AG09319 (cell line): Measurements from ENCODE around the gene CACNB2.
"Not testable (repeated sequence)": the region's sequence is repeated elsewhere in the genome, so short reads cannot be mapped to it uniquely, and the experiment has no call there.

Experiments used
- DNase-seq: peaks from one replicate; pipeline ENCODE4 v3.0.0-alpha.2; 2010; ENCODE audit warnings: low read depth; ENCODE audit errors: extremely low read depth
- TF ChIP-seq, protein P1 (sequence below): IDR thresholded peaks from 2 replicates; pipeline ENCODE4 v1.5.1; 2011; ENCODE audit warnings: low read depth, mild to moderate bottlenecking, inconsistent platforms, low read length, moderate library complexity

The CACNB2 gene

DNA sequence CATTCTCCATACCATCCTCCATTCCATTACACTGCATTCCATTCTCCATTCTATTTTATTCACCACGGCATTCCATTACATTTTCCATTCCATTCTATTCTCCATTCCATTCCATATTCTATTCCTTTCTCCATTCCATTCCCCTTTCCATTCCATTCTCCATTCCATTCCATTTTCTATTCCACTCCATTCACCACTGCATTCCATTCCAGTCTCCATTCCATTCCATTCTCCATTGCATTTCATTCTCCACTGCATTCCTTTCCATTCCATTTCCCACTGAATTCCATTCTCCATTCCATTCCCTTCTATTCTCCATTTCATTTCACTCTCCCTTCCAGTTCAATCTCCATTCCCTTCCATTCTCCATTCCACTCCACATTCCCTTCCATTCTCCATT is 431.6 kb downstream of the CACNB2 start:
- TF ChIP-seq, protein P1, sequence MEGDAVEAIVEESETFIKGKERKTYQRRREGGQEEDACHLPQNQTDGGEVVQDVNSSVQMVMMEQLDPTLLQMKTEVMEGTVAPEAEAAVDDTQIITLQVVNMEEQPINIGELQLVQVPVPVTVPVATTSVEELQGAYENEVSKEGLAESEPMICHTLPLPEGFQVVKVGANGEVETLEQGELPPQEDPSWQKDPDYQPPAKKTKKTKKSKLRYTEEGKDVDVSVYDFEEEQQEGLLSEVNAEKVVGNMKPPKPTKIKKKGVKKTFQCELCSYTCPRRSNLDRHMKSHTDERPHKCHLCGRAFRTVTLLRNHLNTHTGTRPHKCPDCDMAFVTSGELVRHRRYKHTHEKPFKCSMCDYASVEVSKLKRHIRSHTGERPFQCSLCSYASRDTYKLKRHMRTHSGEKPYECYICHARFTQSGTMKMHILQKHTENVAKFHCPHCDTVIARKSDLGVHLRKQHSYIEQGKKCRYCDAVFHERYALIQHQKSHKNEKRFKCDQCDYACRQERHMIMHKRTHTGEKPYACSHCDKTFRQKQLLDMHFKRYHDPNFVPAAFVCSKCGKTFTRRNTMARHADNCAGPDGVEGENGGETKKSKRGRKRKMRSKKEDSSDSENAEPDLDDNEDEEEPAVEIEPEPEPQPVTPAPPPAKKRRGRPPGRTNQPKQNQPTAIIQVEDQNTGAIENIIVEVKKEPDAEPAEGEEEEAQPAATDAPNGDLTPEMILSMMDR, result no peak
- no peak for DNase-seq

DNA sequence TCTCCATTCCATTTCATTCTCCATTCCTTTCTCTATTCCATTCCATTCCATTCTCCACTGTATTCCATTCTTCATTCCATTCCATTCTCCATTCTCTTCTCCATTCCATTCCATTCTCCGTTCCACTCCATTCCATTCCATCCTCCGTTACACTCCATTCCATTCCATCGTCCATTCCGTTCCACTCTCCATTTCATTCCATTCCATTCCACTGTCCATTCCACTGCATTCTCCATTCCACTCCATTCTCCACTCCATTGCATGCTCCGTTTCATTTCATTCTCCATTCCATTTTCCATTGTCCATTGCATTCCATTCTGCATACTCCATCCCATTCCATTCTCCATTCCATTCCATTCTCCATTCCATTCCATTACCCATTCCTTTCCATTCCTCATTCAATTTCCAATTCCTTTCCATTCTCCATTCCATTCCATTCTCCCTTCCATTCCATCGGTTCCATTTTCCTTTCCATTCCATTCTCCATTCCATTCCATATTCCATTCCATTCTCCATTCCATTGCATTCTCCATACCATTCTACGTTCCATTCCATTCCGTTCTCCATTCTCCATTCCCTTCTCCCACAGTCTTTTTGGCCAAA is 432.8 kb downstream of the CACNB2 start:
- TF ChIP-seq, protein P1, result no peak
- no peak for DNase-seq

DNA sequence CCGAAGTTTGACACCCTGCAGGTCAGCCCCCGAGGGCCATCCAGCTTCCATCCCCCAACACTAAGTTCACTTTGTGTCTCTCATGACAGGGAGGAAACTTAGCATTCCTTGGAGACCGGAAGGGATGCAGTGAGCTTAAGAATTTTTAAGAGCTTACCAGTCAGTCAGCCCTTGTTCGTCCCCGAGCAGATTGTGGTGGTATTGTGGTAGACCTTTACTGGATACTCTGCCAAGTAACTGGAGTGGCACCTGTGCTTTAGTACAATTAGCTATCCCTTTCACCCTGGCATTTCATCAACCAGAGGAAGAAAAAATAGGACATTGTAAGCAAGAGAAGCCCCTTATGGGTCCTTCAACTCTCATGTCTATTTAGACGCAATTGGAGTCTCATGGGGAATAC is 436.4 kb downstream of the CACNB2 start:
- TF ChIP-seq, protein P1, result no peak
- DNase-seq, result no peak

DNA sequence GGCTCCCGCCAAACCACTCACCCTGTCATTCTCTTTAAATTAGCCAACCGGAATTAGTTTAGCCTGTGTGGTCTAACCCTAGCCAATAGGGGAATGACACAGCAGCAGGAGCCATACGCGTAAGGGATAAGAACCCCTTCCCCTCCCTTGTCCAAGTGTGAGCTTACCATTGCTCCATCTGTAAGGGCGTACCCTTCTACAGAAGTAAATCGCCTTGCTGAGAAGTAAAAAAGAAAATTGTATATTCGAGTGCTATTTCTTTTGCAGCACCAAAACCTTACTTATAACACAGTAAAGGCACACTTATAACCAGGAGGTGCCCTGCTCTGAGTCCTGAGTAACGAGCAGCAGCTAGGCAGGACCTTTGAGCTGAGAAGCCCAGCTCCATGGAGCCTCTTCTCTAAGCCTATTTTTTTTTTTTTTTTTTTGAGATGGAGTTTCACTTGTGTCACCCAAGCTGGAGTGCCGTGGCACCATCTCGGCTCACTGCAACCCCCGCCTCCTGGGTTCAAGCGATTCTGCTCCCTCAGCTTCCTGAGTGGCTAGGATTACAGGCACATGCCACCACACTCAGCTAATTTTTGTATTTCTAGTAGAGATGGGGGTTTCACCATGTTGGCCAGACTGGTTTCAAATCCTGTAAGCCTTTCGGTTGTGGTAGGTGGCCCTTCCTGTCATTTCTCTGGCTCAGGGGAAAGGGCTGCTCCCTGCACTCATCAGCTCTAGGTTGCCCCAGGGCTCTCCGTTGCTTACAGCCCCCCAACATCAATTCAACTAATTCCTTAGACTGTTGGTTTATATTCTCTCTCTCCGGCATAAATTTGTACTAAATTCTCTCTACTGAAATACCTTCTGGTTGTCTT is 437.8 kb downstream of the CACNB2 start:
- TF ChIP-seq, protein P1, result no peak
- DNase-seq, result no peak

DNA sequence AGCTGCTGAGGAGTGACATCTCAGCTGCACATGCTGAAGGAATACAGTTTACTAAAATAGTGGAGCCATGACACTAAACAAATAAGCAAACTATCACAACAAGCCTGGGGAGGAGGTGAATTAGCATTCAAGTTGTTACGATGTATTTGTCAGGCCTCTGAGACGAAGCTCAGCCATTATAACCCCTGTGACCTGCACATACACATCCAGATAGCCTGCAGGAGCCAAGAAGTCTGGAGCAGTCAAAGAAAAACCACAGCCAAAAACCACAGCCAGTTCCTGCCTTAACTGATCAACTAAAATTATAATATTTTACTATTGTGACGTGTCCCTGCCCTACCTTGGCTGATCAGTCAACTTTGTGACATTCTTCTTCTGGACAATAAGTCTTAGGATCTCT is 442.6 kb downstream of the CACNB2 start:
- DNase-seq, result no peak
- TF ChIP-seq, protein P1, result no peak

DNA sequence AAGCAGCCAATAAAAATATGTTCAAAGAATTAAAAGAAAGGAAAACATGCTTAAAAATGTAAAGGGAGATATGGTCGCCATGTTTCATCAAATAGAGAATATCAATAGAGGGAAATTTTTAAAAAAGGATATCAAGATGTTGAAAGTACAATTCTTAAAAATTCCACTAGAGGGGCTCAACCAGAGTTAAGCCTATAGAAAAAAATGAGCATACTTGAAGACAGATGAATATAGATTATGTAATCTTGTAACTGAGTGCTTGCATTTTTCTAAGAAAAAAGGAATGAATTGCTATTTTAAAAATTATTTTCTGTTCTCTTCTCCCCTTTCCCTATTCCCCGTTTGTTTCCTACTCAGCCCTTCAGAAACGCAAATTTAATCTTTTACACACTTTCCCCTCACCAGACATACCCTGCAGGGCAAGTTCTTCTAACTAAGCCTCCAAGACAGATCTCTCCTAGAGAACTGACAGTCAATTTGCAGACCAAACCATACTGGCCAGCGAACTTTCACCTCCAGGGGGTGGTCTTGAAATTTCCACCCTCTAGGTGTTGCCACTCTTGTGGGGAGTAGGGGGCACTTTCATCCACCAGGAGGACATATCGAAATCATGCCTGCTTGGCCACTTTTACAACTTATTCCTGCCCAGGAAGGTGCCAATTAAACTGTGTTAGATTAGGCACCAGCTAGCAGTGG is 443.5 kb downstream of the CACNB2 start:
- no peak for DNase-seq
- TF ChIP-seq, protein P1, result no peak; the same call in 1 of the 2 replicates

DNA sequence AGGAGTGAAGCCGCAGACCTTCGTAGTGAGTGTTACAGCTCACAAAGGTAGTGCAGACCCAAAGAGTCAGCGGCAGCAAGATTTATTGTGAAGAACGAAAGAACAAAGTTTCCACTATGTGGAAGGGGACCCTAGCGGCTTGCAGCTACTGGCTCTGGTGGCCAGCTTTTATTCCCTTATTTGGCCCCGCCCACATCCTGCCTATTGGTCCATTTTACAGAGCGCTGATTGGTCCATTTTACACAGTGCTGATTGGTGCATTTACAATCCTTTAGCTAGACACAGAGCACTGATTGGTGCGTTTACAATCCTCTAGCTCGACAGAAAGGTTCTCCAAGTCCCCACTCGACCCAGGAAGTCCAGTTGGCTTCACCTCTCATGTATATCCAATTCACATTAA is 446.4 kb downstream of the CACNB2 start:
- not testable (repeated sequence) for DNase-seq

DNA sequence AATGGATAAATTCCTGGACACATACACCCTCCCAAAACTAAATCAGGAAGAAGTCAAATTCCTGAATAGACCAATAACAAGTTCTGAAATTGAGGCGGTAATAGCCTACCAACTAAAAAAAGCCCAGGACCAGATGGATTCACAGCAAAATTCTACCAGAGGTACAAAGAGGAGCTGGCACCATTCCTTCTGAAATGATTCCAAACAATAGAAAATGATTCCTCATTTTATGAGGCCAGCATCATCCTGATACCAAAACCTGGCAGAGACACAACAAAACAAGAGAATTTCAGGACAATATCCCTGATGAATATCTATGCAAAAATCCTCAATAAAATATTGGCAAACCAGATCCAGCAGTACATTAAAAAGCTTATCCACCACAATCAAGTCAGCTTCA is 450.9 kb downstream of the CACNB2 start:
- not testable (repeated sequence) for DNase-seq
